Kidney tubule cell (primary cell): ENCODE results near the gene UPB1.
"Not testable (repeated sequence)": the region's sequence is repeated elsewhere in the genome, so short reads cannot be mapped to it uniquely, and the experiment has no call there.

Experiments
- DNase-seq: peaks from one replicate; pipeline ENCODE4 v3.0.0-alpha.2; 2018; ENCODE audit warnings: low spot score

The UPB1 gene

DNA sequence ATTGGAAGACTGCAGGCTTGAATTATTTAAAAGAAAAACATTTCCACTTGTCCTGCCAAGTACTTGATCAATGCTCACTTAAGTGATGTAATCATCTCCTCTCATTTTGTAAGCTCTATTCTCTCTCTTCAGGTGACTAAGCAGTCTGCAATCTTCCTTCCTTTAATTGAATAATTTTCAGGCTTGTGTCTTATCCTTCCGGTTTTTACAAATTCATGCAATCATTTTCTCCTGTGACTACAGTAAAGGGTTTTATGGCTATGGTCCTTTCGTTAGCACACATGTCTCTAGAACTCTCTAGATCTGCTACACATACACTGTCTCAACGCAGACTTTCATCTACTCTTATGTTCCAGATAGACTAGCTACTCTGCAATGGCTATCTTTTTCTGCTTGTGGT, 12.6 kb upstream of the UPB1 start:
- peak; percentile 75 for DNase-seq

DNA sequence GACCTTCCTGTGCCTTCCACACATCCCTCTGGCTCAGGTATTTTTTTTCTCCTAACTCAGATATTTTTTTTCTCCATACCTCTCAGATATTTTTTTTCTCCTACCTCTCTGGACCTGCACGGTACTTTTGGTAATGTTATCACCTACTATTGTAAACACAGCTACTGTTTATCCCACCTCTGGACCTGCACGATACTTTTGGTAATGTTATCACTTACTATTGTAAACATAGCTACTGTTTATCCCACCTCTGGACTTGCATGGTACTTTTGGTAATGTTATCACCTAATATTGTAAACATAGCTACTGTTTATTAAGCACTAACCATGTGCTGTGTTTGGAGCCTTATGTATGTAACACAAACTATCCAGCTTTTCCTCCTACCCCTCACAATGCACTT, 12.1 kb upstream of the UPB1 start:
- no peak for DNase-seq

DNA sequence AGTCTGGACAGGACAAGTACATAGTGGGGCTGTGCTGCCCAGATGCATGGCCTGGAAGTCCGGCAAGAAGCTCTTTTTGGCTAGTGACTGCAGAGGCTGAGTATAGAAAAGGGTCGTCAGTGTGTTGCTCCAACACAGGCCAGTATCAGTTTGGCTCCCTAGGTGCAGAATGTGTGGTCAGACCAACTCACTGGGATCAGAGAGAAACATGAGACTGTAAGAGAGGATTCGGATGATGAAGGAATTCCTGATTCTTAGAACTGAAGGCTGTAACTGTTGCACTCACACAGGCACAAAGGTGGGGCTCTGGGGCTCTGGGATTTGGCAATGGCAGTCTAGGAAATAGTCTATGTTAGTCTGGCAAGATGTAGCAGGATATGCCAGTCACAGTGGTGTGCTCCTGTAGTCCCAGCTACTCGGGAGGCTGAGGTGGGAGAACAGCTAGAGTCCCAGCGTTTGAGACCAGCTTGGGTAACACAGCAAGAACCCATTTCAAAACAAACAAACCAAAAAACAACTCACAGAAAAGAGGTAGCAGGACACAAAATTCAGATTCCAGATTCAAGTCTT, 11.1 kb upstream of the UPB1 start:
- DNase-seq = no peak

DNA sequence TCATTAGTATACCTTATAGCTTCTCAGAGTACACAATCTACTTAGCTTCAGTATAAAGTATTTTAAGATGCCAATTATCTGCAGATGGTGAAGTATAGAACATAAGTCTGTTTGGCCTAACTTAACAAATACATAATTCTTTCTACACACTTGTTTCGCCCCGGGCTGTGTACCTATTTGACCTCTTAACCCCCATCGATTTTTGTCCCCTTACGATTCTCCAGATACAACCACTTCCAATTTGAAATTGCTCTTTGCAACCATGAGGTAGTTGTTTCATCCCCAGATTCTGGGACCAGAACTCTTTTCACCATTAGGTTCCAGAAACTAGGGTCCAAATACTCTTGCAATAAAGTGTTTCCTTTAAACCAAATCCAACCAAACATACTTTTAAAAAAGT, 10.0 kb upstream of the UPB1 start:
- DNase-seq = no peak

DNA sequence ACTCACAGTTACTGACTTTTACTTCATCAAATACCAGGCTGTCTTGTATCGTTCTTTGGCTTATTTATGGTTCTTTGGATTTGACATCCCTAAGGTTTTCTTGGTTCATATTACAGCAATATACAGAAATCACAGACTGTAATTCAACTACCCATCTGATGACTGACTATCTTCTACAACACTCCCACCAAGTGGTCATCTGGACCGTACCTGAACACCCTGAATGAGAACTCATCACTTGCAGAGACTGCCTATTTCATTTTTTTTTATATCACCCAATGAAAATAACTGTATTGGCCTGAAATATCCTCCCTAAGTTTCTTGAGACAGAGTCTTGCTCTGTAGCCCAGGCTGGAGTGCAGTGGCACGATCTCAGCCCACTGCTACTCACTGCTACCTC, 9.5 kb upstream of the UPB1 start:
- no peak for DNase-seq

DNA sequence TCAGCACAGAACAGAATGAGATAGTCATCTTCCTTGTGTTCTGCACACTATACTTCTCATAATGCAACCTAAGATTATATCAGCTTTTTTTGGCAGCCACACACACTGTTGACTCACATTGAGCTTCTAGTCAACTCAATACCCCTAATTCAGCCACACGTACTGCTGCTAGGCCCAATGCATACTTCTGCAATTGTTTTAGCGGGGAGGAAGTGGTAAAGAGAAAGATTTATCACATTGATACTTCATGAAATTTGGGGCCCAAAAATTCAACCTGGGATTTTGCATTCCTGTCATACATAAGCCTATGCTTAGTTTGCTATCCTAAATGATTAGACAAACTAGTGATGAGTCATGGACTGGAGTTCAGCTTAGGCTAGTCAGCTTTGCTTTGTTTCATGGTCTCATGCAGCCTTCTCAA, 8.6 kb upstream of the UPB1 start:
- peak; percentile 73 for DNase-seq

DNA sequence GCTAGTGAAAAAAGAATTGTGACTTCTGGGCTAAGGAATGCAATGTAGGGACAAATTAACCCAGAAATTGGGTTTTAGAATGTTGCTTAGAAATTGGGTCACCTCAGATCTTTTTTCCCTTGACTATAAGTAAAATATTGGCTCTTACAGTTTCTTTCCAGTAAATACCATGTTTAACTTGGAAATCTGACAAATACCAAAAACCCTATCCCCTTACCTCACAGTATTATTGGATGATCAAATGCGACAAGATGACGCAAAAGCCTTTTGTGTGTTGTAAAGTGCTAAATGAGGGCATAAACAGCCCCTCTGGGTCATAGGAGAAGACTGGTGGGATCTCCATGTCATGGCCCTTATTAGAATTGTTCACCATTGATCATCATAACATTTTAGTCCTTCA, 6.1 kb upstream of the UPB1 start:
- no peak for DNase-seq

DNA sequence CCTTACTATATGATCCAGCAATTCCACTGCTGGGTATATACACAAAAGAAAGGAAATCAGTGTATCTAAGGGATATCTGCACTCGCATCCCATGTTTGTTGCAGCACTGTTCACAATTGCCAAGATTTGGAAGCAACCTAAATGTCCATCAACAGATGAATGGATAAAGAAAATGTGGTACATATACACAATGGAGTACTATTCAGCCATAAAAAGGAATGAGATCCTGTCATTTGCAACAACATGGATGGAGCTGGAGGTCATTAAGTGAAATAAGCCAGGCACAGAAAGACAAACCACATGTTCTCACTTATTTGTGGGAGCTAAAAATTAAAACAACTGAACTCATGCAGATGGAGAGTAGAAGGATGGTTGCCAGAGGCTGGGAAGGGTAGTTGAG, 5.7 kb upstream of the UPB1 start:
- not testable (repeated sequence) for DNase-seq

DNA sequence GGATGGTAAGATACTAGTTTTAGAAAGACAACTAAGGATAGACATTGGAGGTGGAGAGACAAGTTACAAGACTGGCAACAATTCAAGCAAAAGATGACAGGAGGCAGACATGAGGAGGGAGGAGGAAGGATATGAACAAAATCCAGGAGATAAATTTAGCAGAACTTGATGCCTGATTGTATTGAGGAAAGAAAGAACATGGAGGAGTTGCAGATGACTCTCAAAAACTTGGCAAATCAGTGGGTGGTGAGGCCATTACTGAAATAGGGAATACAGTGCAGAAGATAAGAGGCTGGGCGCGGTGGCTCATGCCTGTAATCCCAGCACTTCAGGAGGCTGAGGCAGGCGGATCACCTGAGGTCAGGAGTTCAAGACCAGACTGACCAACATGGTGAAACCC, 2.7 kb upstream of the UPB1 start:
- no peak for DNase-seq

DNA sequence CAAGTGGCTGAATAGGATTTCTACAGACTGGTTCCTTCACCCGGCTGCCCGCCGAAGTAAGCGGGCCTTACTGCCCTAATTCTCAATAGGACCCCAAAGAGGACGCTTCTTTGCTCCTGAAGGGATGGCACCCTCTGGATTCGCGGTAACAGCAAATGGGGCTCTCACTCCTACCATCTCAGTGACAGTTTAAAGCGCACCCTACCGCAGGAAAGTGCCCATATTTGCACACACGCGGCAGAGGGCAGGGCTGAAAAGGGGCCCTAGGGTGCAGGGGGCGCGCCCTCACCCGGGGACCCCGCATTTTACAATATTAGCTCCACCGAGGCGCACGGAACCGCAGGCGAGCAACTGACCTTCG, 985 bp upstream of the UPB1 start:
- no peak for DNase-seq

DNA sequence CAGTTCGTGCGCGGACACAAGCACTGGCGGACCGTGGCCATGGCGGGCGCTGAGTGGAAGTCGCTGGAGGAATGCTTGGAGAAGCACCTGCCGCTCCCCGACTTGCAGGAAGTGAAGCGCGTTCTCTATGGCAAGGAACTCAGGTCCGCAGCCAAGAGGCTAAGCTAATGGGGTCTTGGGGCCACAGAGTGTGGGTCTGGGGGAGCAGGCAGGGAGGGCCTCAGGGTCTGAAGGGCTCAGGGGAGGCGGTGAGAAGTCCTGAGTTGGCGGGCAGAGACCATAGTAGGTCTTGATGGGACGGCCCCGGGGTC, 188 bp downstream of the UPB1 start:
- no peak for DNase-seq

DNA sequence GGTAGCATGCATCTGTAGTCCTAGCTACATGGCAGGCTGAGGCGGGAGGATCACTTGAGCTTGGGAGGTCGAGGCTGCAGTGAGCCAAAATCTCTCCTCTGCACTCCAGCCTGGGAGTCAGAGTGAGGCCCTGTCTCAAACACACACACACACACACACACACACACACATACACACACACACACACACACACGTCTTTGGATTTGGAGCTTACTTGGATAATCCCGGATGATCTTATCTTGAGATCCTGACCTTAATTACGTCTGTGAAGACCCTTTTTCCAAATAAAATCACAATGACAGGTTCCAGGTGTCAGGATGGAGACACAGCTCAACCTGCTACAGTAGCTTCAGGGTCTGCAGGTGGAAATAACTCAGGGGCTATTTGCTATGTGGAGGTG, 1.1 kb downstream of the UPB1 start:
- DNase-seq = no peak

DNA sequence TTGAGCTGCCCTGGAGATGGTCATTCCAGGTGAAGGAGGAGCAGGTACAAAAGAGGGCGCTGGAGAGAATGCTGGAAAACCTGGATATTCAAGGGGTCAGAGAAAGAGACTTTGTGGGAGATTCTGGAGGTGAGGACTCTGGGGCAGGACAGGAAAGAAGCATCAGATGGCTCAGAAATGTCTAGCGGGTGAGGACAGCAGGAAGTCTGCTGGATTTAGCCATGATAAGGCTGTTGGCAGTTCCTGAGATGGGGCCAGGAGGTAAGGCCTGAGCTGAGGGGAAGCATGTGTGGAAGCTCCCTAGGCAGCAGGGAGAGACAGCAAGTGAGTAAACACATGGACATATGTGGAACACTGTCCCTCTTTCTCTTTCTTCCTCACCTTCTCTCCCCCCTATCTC, 1.5 kb downstream of the UPB1 start:
- no peak for DNase-seq

DNA sequence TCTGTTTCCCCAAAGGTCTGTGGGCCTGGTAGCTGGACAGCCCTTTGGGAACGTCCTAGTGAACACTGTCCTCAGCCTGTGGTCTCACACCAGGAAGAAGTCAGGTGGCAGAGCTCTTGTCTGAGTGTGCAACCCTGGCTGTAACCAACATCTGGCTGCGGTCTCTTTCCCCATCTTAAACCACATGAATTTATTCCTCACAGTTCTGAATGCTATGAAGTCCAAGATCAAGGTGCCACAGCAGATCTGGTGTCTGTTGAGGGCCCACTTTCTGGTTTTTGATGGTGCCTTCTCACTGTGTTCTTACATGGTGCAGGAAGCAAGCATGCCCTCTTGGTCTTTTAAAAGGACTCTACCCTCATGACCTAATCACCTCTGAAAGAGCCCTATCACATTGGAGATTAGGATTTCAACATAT, 2.7 kb downstream of the UPB1 start:
- no peak for DNase-seq

DNA sequence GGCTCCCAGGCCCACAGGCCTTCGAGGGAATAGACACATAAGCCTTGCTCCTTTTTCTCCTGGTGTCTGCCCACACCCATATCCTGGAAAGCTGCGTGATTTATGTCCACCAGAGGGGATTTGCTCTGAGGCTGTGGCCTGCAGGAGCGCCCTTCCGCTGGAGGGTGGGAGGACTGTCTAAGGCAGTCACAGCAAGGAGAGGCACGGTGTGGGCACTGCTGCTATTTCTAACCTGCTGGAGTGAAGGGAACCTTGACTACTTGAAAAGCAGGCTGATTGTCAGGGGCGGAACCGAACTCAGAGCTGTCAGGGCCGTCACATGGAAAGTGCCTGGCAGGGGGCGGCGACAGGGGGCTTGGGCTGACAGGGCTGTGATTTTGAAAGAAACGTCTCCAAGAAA, 3.7 kb downstream of the UPB1 start:
- no peak for DNase-seq

DNA sequence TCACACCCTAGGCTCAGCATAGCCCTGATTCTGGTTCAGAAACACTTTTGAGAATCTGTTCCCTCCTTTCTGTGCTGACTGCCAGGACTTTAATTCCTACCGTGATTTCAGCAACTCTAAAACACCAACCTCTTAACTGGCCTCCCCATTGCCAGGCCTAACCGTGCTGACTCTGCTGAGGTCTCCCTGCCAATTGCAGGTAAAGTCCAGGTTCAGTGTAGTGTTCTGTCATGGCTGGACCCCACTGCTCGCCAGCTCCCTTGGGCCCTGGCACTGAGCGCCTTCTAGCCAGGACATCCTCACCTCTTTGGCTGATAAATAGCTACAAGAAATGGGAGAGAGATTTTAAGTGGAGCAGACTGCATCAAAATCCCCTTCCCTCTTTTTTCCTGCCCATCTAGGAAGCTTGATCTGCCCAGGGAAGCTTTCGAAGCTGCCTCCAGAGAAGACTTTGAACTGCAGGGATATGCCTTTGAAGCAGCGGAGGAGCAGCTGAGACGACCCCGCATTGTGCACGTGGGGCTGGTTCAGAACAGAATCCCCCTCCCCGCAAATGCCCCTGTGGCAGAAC, 4.7 kb downstream of the UPB1 start:
- DNase-seq = no peak

DNA sequence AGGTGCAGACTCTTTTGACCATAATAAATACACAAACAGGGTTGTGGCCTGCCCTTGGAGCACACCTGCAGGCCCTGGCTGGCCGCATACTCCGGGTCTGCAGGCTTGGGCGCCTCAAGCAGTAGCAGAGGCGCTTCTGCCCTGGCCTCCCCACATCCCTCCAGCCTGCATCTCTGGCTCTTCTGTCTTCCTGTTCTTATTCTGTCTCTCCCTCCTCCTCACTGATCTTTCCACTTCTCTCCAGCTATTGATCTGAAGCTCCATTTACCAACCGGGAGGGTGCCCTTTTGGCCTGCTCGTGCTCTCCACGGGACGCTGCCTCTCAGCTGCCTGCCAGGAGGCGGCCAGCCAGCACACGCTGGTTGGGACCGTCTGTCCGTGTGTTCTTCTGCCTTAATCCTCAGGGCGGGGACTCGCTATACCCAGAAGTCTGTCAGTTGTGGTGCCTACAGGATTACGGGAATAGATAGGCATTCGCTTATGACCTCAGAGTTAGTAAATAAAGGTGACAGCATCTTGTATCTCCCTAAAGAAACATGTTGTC, 5.2 kb downstream of the UPB1 start:
- DNase-seq = peak; percentile 20

DNA sequence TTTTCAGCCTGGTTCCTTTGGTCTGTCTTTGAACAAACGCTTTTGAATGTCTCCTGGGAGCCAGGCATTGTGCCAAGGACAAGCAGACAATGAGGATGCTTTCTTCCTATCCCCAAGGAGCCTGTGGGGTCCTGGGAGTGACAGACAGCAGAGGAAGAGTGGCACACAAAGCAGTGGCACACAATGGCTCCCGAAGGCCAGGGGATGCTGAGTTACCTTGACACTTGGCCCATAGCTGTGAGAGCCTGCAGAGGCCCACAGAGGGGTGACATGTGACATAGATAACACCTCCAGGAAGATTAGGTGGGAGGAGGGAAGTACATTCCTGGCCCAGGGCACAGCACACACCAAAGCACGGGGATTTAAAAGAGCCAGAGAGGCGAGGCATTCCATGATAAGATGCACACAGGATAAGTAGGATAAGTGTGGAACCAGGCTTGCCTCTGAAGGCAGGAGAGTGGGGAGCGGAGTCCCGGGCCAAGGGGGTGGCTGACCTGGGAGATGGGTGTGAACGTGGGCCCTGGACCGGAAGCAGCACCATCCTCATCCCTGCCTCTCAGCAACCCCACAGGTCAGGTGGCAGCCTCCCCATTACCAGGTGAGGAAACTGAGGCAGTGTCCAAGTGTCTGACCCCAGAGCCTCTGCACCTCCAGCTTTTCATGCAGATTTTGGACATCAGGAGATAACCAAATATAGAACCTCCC, 6.3 kb downstream of the UPB1 start:
- DNase-seq = no peak

DNA sequence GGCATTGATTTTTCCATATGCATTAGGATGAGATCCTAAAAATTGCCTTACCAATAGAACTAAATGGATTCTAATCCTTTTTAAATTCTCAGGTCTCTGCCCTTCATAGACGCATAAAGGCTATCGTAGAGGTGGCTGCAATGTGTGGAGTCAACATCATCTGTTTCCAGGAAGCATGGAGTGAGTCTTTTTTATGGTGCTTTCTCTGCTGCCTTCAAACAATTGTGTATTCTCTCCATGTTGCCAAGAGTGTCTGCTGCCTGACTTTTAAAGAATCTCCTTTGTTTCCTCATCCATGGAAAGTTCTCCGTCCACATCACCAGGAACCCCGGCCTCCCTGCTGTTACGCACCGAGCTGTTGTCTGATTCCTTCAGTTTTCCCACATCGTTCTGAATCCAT, 6.9 kb downstream of the UPB1 start:
- DNase-seq = no peak

DNA sequence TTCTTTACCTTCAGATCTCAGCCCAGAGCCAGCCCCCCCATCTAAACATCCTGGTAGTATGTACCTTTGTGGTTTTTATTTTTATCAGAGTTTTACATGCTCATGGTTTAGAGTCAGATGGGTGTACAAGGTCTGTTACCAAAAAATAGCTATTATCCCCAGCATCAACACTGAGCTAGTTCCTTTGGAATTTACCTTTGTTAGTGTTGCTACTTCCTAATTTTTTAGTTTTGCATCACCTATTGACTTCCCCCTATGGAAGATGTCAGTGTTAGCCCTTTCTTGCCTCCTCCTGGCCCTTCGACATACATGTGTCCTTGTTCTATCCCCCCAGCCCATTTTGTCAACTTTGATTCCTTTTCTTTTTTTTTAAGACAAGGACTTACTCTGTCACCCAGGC, 7.4 kb downstream of the UPB1 start:
- no peak for DNase-seq

DNA sequence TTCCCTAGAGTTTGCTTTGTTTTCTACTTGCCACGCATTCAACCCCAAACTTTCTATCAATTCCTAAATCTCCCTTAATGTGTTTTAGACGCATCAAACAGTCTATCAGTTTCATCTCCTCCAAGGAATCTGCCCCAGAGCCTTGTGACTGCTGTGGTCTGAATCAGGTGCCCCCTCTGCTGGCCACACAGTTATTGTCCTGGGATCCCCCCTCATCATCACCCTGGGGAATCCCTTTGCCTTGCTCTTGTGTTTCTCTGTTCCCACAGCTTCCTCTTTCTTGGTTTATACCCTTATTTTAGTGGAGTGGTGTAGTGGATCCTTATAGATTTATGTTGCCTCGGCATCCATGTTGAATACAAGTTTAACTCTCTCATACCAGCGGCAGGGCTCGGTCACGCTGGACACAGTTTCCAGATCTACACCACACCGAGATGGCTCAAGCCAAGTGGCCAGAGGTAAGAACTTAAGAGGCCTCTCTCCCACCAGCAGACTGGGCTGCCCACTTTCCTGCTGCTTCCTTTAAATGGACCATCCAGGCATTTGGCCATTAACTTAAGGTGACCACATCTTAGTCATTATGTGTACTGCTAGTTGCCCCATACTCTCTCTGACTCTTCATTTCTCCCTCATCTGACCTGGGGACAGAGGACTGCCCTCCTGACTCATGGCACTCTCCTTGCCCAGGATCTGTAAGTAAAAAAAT, 8.2 kb downstream of the UPB1 start:
- peak; percentile 71 for DNase-seq

DNA sequence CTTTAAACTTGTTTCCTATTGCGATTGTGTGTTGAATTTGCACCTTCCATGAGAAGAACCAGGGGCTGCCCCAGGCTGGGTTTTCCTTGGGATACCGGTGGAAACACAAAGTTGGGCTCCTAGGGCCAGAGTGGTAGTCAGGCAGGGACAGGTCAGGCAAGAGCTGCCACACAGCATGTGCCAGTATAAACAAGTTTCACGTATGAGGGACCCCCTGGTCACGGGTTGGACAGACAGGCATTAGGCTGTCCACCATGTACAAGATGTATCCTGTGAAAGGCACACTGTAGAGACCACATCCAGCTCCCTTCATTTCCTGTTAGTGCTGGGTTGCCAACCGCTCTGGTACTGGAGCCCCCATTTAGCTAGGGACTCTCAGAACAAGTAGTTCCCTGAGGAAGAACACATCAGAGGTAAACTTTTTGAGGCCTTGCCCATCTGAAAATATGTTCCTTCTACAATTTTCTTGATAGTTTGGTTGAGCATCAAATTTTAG, 8.8 kb downstream of the UPB1 start:
- no peak for DNase-seq

DNA sequence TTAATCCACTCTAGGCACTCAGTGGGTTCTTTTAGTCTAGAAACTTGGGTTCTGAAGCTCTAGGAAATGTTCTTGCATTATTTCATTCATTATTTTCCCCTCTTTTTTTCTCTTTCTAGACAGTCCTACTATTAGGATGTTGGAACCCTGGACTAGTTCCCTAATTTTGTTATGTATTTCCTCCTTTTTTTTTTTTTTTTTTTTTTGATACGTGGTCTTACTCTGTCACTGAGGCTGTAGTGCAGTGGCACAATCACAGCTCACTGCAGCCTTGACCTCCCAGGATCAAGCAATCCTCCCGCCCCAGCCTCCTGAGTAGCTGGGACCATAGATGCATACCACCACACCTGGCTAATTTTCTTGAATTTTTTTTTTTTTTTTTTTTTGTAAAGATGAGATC, 9.4 kb downstream of the UPB1 start:
- no peak for DNase-seq
